AG10803 (cell line): Measurements from ENCODE around the gene SPDYE4.

Source experiments
- DNase-seq: peaks from one replicate; pipeline ENCODE4 v3.0.0; 2010; ENCODE audit warnings: low read depth
- H3K4me3 ChIP-seq: 2 replicates; pipeline ENCODE4 v1.5.1; 2011; ENCODE audit warnings: mild to moderate bottlenecking, low read length, control low read depth
- CTCF ChIP-seq: conservative IDR thresholded peaks from 2 replicates; pipeline ENCODE4 v1.5.1; 2011; ENCODE audit warnings: mild to moderate bottlenecking, low read length, control low read depth, inconsistent platforms

Gene SPDYE4

GRCh38 chr17:8745586-8746500, 12.5 kb downstream of the SPDYE4 start:
- TF ChIP-seq CTCF: peak; percentile 47
- peak; percentile 36 for DNase-seq

GRCh38 chr17:8744086-8744785, 14.1 kb downstream of the SPDYE4 start:
- no peak for DNase-seq
- no peak for TF ChIP-seq CTCF
- no peak overlapping the region for H3K4me3 ChIP-seq

More at GRCh38 chr17:8745586-8746500, 12.5 kb downstream of the SPDYE4 start:
- H3K4me3 ChIP-seq: peak overlapping the region; percentile 67

GRCh38 chr17:8742819-8743218, 15.5 kb downstream of the SPDYE4 start:
- no peak overlapping the region for H3K4me3 ChIP-seq
- no peak for TF ChIP-seq CTCF
- DNase-seq: no peak

- no peak for TF ChIP-seq CTCF
- no peak for DNase-seq
Observed at GRCh38 chr17:8742274-8742673, 16.1 kb downstream of the SPDYE4 start.

GRCh38 chr17:8741771-8742170, 16.6 kb downstream of the SPDYE4 start:
- no peak for DNase-seq
- H3K4me3 ChIP-seq: no peak overlapping the region
- no peak for TF ChIP-seq CTCF

More at GRCh38 chr17:8742274-8742673, 16.1 kb downstream of the SPDYE4 start:
- H3K4me3 ChIP-seq: no peak overlapping the region

- DNase-seq: no peak
- H3K4me3 ChIP-seq: no peak overlapping the region
- no peak for TF ChIP-seq CTCF
Observed at GRCh38 chr17:8741366-8741765, 17.0 kb downstream of the SPDYE4 start.
